Measurements from ENCODE around the gene VSX1.

GRCh38 chr20:25129908-25130307 is 48.0 kb upstream of the VSX1 start:
- TF ChIP-seq CTCF (IDR thresholded peaks at IDR 0.05): no peak
- TF ChIP-seq EZH2 (IDR thresholded peaks at IDR 0.05; ENCODE audit: borderline replicate concordance, insufficient read depth, low read depth, low read length, poor library complexity, severe bottlenecking): no peak

Data from B cell (primary cell).